ENCODE measurements around the gene SQSTM1.

SQSTM1 gene

GRCh38 chr5:179806250-179807048 is 14.3 kb upstream of the SQSTM1 start, which contains the start of gene MGAT4B:
MGAT4B (minus strand) TSS chr5:179806866; CDS start chr5:179806583, 283 bp downstream.
- DNase-seq, result peak; percentile 72 to 73

GRCh38 chr5:179812135-179812825 is 8.4 kb upstream of the SQSTM1 start:
- no peak for DNase-seq

GRCh38 chr5:179812997-179813607 is 7.6 kb upstream of the SQSTM1 start:
- no peak for DNase-seq

- DNase-seq, result no peak
Measured at GRCh38 chr5:179814090-179814489, 6.6 kb upstream of the SQSTM1 start.

GRCh38 chr5:179815491-179816249 is 5.0 kb upstream of the SQSTM1 start:
- DNase-seq, result no peak

GRCh38 chr5:179816401-179816795 is 4.3 kb upstream of the SQSTM1 start:
- no peak for DNase-seq

- no peak for DNase-seq
Measured at GRCh38 chr5:179816796-179817469, 3.8 kb upstream of the SQSTM1 start.

- no peak for DNase-seq
Measured at GRCh38 chr5:179817470-179817840, 3.2 kb upstream of the SQSTM1 start.

GRCh38 chr5:179817890-179818745 is 2.6 kb upstream of the SQSTM1 start:
- DNase-seq, result no peak

GRCh38 chr5:179818746-179819295 is 1.9 kb upstream of the SQSTM1 start:
- peak; percentile 92 to 95 for DNase-seq

- DNase-seq, result peak in 1 of 2 donors; percentile 60
Measured at GRCh38 chr5:179819296-179820126, 1.2 kb upstream of the SQSTM1 start.

- no peak for DNase-seq
Measured at GRCh38 chr5:179820127-179820482, 600 bp upstream of the SQSTM1 start.

GRCh38 chr5:179821298-179822058 is 773 bp downstream of the SQSTM1 start:
- DNase-seq, result peak; percentile 91

- DNase-seq, result peak in 1 of 2 donors; percentile 12
Measured at GRCh38 chr5:179822059-179822432, 1.3 kb downstream of the SQSTM1 start.

- no peak for DNase-seq
Measured at GRCh38 chr5:179822444-179822990, 1.8 kb downstream of the SQSTM1 start.

GRCh38 chr5:179823937-179824744 is 3.4 kb downstream of the SQSTM1 start:
- no peak for DNase-seq

- no peak for DNase-seq
Measured at GRCh38 chr5:179824745-179825112, 4.0 kb downstream of the SQSTM1 start.

GRCh38 chr5:179825655-179826182 is 5.0 kb downstream of the SQSTM1 start:
- no peak for DNase-seq
